RPMI8226 (cell line): ENCODE results near the gene HMOX2.

Experiments used
- DNase-seq: peaks from one replicate; pipeline ENCODE4 v3.0.0-alpha.2; 2015

Gene HMOX2

GRCh38 chr16:4475880-4476788, at the start of gene HMOX2:
Gene HMOX2, plus strand, starts transcription at chr16:4476398. Its CDS starts 29,127 bp downstream, at chr16:4505525.
- peak; percentile 98 for DNase-seq

GRCh38 chr16:4426722-4427372, 49.4 kb upstream of the HMOX2 start:
- no peak for DNase-seq

GRCh38 chr16:4428500-4428899, 47.7 kb upstream of the HMOX2 start:
- DNase-seq, result no peak

GRCh38 chr16:4431023-4431422, 45.2 kb upstream of the HMOX2 start:
- no peak for DNase-seq

GRCh38 chr16:4433228-4433627, 43.0 kb upstream of the HMOX2 start:
- DNase-seq, result no peak

GRCh38 chr16:4433914-4434787, 42.0 kb upstream of the HMOX2 start:
- no peak for DNase-seq

GRCh38 chr16:4435337-4436067, 40.7 kb upstream of the HMOX2 start:
- no peak for DNase-seq

- no peak for DNase-seq
Observed at GRCh38 chr16:4437366-4437765, 38.8 kb upstream of the HMOX2 start.

- DNase-seq, result no peak
Observed at GRCh38 chr16:4442371-4442770, 33.8 kb upstream of the HMOX2 start.

- no peak for DNase-seq
Observed at GRCh38 chr16:4443271-4443670, 32.9 kb upstream of the HMOX2 start.

- DNase-seq, result no peak
Observed at GRCh38 chr16:4443986-4444385, 32.2 kb upstream of the HMOX2 start.

GRCh38 chr16:4450430-4450829, 25.8 kb upstream of the HMOX2 start:
- no peak for DNase-seq

- DNase-seq, result no peak
Observed at GRCh38 chr16:4450931-4451519, 25.2 kb upstream of the HMOX2 start.

GRCh38 chr16:4452674-4453073, 23.5 kb upstream of the HMOX2 start:
- no peak for DNase-seq

GRCh38 chr16:4454623-4455022, 21.6 kb upstream of the HMOX2 start:
- DNase-seq, result no peak

- no peak for DNase-seq
Observed at GRCh38 chr16:4455081-4455480, 21.1 kb upstream of the HMOX2 start.

GRCh38 chr16:4455951-4456350, 20.2 kb upstream of the HMOX2 start:
- DNase-seq, result no peak

GRCh38 chr16:4460936-4461249, 15.3 kb upstream of the HMOX2 start:
- DNase-seq, result no peak

- no peak for DNase-seq
Observed at GRCh38 chr16:4461250-4462085, 14.7 kb upstream of the HMOX2 start.

- no peak for DNase-seq
Observed at GRCh38 chr16:4463522-4464163, 12.6 kb upstream of the HMOX2 start.
